WTC11 (cell line): Measurements from ENCODE around the gene SMAD6. TPM values are rescaled to one million over a fixed set of nuclear protein-coding genes. Genes with fewer than 3 reads are reported as not detected.
A peak's percentile ranks its signal among the peaks of the same experiment; 100 is the strongest.

Experiments
- ATAC-seq: fragments of 200-7000 bp; cut with Tn5 transposase; 2 replicates; pipeline ENCODE4 v1.10.0; 2021; ENCODE audit warnings: mild to moderate bottlenecking, moderate library complexity
- CTCF ChIA-PET: fragments of 300-600 bp; sonication (Branson Sonifier 250); formaldehyde crosslinking; loops from one replicate; lab custom pipeline; 2021; ENCODE audit warnings: antibody characterized with exemption; lab: Charles Lee
- POLR2A ChIA-PET: fragments of 350-600 bp; sonication (Branson Sonifier 250); formaldehyde crosslinking; loops from one replicate; lab custom pipeline; 2021; ENCODE audit warnings: antibody characterized with exemption; lab: Charles Lee
- DNase-seq: peaks from one replicate; pipeline ENCODE4 v3.0.0; 2021; ENCODE audit warnings: low spot score
- H3K27ac Mint-ChIP-seq: 2 replicates; pipeline ENCODE4 v1.8.0; 2021; ENCODE audit warnings: mixed read lengths
- H3K27me3 Mint-ChIP-seq: 2 replicates; pipeline ENCODE4 v1.8.0; 2021; ENCODE audit warnings: low read depth, mild to moderate bottlenecking, moderate library complexity, mixed read lengths
- H3K36me3 Mint-ChIP-seq: 2 replicates; pipeline ENCODE4 v1.8.0; 2021; ENCODE audit warnings: mixed read lengths
- H3K4me1 Mint-ChIP-seq: 2 replicates; pipeline ENCODE4 v1.8.0; 2022; ENCODE audit warnings: mixed read lengths
- H3K4me3 Mint-ChIP-seq: 2 replicates; pipeline ENCODE4 v1.8.0; 2021; ENCODE audit warnings: mild to moderate bottlenecking, moderate library complexity, mixed read lengths
- H3K9me3 Mint-ChIP-seq: 2 replicates; pipeline ENCODE4 v1.8.0; 2021; ENCODE audit warnings: mixed read lengths
- ELF4 ChIP-seq: sonication (generic); formaldehyde crosslinking; IDR thresholded peaks from 2 replicates; pipeline ENCODE4 v1.8.1; 2022; ENCODE audit warnings: low read depth, mild to moderate bottlenecking, moderate library complexity, missing genetic modification reagents
- EMX1 ChIP-seq: fragments of 250-450 bp; sonication (Bioruptor Pico); IDR thresholded peaks from 2 replicates; pipeline ENCODE4 v1.8.0; 2021; ENCODE audit warnings: mild to moderate bottlenecking
- ETV6 ChIP-seq: sonication (generic); formaldehyde crosslinking; IDR thresholded peaks from 2 replicates; pipeline ENCODE4 v1.8.1; 2022; ENCODE audit warnings: mild to moderate bottlenecking, missing genetic modification reagents
- FOXK1 ChIP-seq: sonication (generic); formaldehyde crosslinking; IDR thresholded peaks from 2 replicates; pipeline ENCODE4 v1.8.0; 2022; ENCODE audit warnings: mild to moderate bottlenecking, moderate library complexity, missing genetic modification reagents
- FOXP1 ChIP-seq: sonication (generic); formaldehyde crosslinking; IDR thresholded peaks from 2 replicates; pipeline ENCODE4 v1.8.0; 2022; ENCODE audit warnings: missing genetic modification reagents, mild to moderate bottlenecking, moderate library complexity, borderline replicate concordance
- GABPB1 ChIP-seq: sonication (generic); formaldehyde crosslinking; IDR thresholded peaks from 2 replicates; pipeline ENCODE4 v1.8.1; 2023; ENCODE audit warnings: mild to moderate bottlenecking, missing genetic modification reagents
- JAZF1 ChIP-seq: fragments of 250-450 bp; sonication (Bioruptor Pico); IDR thresholded peaks from 2 replicates; pipeline ENCODE4 v1.9.0; 2021; ENCODE audit warnings: moderate library complexity, mild to moderate bottlenecking, inconsistent platforms
- MYBL2 ChIP-seq: sonication (generic); formaldehyde crosslinking; IDR thresholded peaks from 2 replicates; pipeline ENCODE4 v1.8.1; 2023; ENCODE audit warnings: mild to moderate bottlenecking, moderate library complexity, missing genetic modification reagents
- NFYB ChIP-seq: sonication (generic); formaldehyde crosslinking; conservative IDR thresholded peaks from 2 replicates; pipeline ENCODE4 v1.8.0; 2022; ENCODE audit warnings: low read depth, missing genetic modification reagents
- NR1H2 ChIP-seq: sonication (generic); formaldehyde crosslinking; IDR thresholded peaks from 2 replicates; pipeline ENCODE4 v1.9.0; 2021; ENCODE audit warnings: mild to moderate bottlenecking, moderate library complexity, missing genetic modification reagents
- NR2C2 ChIP-seq: sonication (generic); formaldehyde crosslinking; IDR thresholded peaks from 2 replicates; pipeline ENCODE4 v1.8.0; 2022; ENCODE audit warnings: mild to moderate bottlenecking, missing genetic modification reagents
- NR3C1 ChIP-seq: sonication (generic); formaldehyde crosslinking; conservative IDR thresholded peaks from 2 replicates; pipeline ENCODE4 v1.8.1; 2023; ENCODE audit warnings: low read depth, mild to moderate bottlenecking, missing genetic modification reagents
- OVOL2 ChIP-seq: fragments of 250-450 bp; sonication (Bioruptor Pico); IDR thresholded peaks from 2 replicates; pipeline ENCODE4 v1.9.0; 2021; ENCODE audit warnings: mild to moderate bottlenecking, borderline replicate concordance
- RORB ChIP-seq: fragments of 250-450 bp; sonication (Bioruptor Pico); IDR thresholded peaks from 2 replicates; pipeline ENCODE4 v1.9.0; 2021; ENCODE audit warnings: mild to moderate bottlenecking
- ZNF396 ChIP-seq: fragments of 250-450 bp; sonication (Bioruptor Pico); IDR thresholded peaks from 2 replicates; pipeline ENCODE4 v1.8.0; 2021; ENCODE audit warnings: mild to moderate bottlenecking, moderate library complexity, borderline replicate concordance
- ZNF416 ChIP-seq: fragments of 250-450 bp; sonication (Bioruptor Pico); IDR thresholded peaks from 2 replicates; pipeline ENCODE4 v1.9.0; 2021; ENCODE audit warnings: mild to moderate bottlenecking, inconsistent platforms
- ZNF423 ChIP-seq: fragments of 250-450 bp; sonication (Bioruptor Pico); IDR thresholded peaks from 2 replicates; pipeline ENCODE4 v2.1.2; 2022; ENCODE audit warnings: mild to moderate bottlenecking, moderate library complexity
- total RNA-seq: library from RNA; stranded (reverse); gene quantifications from 3 replicates; pipeline ENCODE4 v1.2.3, GENCODE V29; 2021
- TF ChIP-seq, protein P1 (sequence below): sonication (generic); formaldehyde crosslinking; IDR thresholded peaks from 2 replicates; pipeline ENCODE4 v1.8.0; 2023; ENCODE audit warnings: mild to moderate bottlenecking, missing genetic modification reagents
- TF ChIP-seq, protein P2 (sequence below): sonication (generic); formaldehyde crosslinking; IDR thresholded peaks from 2 replicates; pipeline ENCODE4 v1.8.1; 2022; ENCODE audit warnings: mild to moderate bottlenecking, missing genetic modification reagents, moderate library complexity, borderline replicate concordance
- TF ChIP-seq, protein P3 (sequence below): sonication (generic); formaldehyde crosslinking; IDR thresholded peaks from 2 replicates; pipeline ENCODE4 v1.8.1; 2023; ENCODE audit warnings: mild to moderate bottlenecking, missing genetic modification reagents, moderate library complexity
- TF ChIP-seq, protein P4 (sequence below): sonication (generic); formaldehyde crosslinking; IDR thresholded peaks from 2 replicates; pipeline ENCODE4 v1.8.1; 2022; ENCODE audit warnings: missing genetic modification reagents, borderline replicate concordance
- TF ChIP-seq, protein P5 (sequence below): sonication (generic); formaldehyde crosslinking; IDR thresholded peaks from 2 replicates; pipeline ENCODE4 v1.8.1; 2023; ENCODE audit warnings: mild to moderate bottlenecking, missing genetic modification reagents, moderate library complexity
- TF ChIP-seq, protein P6 (sequence below): fragments of 250-450 bp; sonication (Bioruptor Pico); IDR thresholded peaks from 2 replicates; pipeline ENCODE4 v2.1.2; 2022; ENCODE audit warnings: mild to moderate bottlenecking, moderate library complexity
- TF ChIP-seq, protein P7 (sequence below): fragments of 250-450 bp; sonication (Bioruptor Pico); IDR thresholded peaks from 2 replicates; pipeline ENCODE4 v1.8.0; 2021; ENCODE audit warnings: mild to moderate bottlenecking
- TF ChIP-seq, protein P8 (sequence below): sonication (generic); formaldehyde crosslinking; IDR thresholded peaks from 2 replicates; pipeline ENCODE4 v1.8.1; 2022; ENCODE audit warnings: low read depth, mild to moderate bottlenecking, moderate library complexity, missing genetic modification reagents, borderline replicate concordance

The SMAD6 gene
- total RNA-seq, 1 experiment from 2014 or later = 13.9 TPM

DNA sequence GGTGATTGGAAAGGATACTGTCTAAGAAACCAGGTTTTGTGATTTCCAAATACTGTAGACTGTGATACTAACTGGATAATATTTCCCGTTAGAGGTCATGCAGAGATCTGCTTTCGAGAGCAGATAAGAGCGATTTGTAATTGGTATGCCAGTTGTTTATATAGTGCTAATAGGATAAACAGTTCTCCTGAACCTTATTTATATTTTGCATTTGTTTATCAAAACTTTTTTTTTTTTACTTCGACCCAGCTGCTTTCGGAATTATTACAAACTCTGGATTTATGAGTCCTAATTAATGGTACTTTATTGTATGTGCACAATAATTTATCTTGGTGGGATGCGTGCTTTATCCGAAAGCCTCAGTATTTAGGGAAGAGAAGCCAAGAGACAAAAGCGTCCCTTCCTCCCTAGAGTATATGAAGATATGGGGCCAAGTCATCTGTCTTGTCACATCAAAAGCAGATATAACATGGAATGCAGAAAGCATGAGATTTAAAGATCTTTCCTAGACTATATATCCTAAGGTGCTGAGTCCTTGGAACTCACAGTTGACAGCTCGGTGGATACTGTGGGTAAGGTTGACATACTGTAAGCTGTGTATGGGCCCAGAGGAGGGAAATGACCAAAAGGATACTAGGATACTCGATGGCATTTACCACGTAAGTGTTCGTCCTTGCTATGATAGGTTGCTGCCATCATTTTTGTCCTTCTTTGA is 62.2 kb downstream of the SMAD6 start (continued):
- TF ChIP-seq, protein P1, sequence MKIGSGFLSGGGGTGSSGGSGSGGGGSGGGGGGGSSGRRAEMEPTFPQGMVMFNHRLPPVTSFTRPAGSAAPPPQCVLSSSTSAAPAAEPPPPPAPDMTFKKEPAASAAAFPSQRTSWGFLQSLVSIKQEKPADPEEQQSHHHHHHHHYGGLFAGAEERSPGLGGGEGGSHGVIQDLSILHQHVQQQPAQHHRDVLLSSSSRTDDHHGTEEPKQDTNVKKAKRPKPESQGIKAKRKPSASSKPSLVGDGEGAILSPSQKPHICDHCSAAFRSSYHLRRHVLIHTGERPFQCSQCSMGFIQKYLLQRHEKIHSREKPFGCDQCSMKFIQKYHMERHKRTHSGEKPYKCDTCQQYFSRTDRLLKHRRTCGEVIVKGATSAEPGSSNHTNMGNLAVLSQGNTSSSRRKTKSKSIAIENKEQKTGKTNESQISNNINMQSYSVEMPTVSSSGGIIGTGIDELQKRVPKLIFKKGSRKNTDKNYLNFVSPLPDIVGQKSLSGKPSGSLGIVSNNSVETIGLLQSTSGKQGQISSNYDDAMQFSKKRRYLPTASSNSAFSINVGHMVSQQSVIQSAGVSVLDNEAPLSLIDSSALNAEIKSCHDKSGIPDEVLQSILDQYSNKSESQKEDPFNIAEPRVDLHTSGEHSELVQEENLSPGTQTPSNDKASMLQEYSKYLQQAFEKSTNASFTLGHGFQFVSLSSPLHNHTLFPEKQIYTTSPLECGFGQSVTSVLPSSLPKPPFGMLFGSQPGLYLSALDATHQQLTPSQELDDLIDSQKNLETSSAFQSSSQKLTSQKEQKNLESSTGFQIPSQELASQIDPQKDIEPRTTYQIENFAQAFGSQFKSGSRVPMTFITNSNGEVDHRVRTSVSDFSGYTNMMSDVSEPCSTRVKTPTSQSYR = no peak
- TF ChIP-seq, protein P2, sequence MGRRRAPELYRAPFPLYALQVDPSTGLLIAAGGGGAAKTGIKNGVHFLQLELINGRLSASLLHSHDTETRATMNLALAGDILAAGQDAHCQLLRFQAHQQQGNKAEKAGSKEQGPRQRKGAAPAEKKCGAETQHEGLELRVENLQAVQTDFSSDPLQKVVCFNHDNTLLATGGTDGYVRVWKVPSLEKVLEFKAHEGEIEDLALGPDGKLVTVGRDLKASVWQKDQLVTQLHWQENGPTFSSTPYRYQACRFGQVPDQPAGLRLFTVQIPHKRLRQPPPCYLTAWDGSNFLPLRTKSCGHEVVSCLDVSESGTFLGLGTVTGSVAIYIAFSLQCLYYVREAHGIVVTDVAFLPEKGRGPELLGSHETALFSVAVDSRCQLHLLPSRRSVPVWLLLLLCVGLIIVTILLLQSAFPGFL (CRISPR knock-in tag) = no peak
- TF ChIP-seq GABPB1 (CRISPR knock-in tag) (no peak), FOXP1 (CRISPR knock-in tag) (no peak), FOXK1 (CRISPR knock-in tag) (no peak), EMX1 (CRISPR knock-in tag) (no peak), JAZF1 (no peak), ZNF396 (CRISPR knock-in tag) (no peak), OVOL2 (CRISPR knock-in tag) (no peak), ZNF423 (no peak), RORB (no peak), ZNF416 (CRISPR knock-in tag) (no peak), ELF4 (no peak)
- TF ChIP-seq, protein P3, sequence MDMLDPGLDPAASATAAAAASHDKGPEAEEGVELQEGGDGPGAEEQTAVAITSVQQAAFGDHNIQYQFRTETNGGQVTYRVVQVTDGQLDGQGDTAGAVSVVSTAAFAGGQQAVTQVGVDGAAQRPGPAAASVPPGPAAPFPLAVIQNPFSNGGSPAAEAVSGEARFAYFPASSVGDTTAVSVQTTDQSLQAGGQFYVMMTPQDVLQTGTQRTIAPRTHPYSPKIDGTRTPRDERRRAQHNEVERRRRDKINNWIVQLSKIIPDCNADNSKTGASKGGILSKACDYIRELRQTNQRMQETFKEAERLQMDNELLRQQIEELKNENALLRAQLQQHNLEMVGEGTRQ (CRISPR knock-in tag) = no peak

DNA sequence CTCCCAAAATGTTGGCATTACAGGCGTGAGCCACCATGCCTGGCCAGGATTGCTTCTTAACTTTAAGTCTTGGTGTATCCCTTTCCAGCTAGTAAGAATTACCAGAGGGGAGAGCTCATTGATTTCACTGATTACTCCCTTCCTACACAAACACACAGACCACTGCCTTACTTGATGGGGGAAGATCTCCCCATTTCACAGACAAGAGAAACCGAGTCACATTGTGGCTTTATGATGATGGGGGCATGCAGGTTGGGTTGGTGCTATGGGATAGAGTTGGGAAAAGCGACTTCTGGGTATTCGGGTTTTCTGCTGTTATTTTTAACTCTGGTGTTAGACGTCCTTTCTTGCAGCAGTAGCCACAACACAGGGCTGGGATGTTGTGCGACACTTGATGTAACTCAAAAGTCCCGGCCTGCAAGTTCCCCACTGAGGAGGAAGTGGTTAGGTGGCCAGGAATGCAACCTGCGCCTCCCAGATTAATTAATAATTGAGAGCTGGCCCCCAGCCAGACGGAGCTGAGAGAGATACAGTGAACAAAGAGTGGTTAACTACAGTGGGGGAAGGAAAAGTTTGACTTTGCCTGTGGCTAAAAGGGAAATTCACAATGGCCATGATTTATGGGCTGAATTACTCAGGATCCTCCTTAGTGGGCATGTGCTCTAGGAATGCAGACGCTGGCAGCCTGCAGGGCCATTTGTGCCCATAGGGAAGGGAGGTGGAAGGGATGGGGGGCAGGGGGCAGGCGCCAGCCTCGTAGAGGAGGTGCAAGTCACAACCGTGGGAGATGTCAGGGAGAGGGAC is 63.6 kb downstream of the SMAD6 start:
- Mint-ChIP-seq H3K27me3 (no peaks in the 10 kb centered on the region), H3K36me3 (no peaks in the 10 kb centered on the region), H3K4me1 (peaks cover 37% of the 10 kb centered on the region), H3K27ac (peak overlapping the region; percentile 65), H3K9me3 (no peaks in the 10 kb centered on the region), H3K4me3 (no peak overlapping the region)
- ChIA-PET CTCF (interaction anchor here (1.2 kb wide), 1 partner anchor 147 kb away, joined by 3 read pairs; no protein-coding TSS in a partner anchor), POLR2A (no interaction called here)
- ATAC-seq (no peak), DNase-seq (no peak)
- no peak for TF ChIP-seq NR2C2 (CRISPR knock-in tag)
- no peak for TF ChIP-seq NFYB
- TF ChIP-seq, protein P4, sequence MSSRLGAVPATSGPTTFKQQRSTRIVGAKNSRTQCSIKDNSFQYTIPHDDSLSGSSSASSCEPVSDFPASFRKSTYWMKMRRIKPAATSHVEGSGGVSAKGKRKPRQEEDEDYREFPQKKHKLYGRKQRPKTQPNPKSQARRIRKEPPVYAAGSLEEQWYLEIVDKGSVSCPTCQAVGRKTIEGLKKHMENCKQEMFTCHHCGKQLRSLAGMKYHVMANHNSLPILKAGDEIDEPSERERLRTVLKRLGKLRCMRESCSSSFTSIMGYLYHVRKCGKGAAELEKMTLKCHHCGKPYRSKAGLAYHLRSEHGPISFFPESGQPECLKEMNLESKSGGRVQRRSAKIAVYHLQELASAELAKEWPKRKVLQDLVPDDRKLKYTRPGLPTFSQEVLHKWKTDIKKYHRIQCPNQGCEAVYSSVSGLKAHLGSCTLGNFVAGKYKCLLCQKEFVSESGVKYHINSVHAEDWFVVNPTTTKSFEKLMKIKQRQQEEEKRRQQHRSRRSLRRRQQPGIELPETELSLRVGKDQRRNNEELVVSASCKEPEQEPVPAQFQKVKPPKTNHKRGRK (CRISPR knock-in tag) = no peak
- TF ChIP-seq NR1H2 = no peak
- TF ChIP-seq GABPB1 (CRISPR knock-in tag) = no peak
- TF ChIP-seq MYBL2 (CRISPR knock-in tag) = no peak
- TF ChIP-seq ETV6 = no peak
- TF ChIP-seq NR3C1 (CRISPR knock-in tag) = no peak
- TF ChIP-seq, protein P5, sequence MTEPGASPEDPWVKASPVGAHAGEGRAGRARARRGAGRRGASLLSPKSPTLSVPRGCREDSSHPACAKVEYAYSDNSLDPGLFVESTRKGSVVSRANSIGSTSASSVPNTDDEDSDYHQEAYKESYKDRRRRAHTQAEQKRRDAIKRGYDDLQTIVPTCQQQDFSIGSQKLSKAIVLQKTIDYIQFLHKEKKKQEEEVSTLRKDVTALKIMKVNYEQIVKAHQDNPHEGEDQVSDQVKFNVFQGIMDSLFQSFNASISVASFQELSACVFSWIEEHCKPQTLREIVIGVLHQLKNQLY = no peak
- no peak for TF ChIP-seq FOXK1 (CRISPR knock-in tag)
- TF ChIP-seq, protein P6, sequence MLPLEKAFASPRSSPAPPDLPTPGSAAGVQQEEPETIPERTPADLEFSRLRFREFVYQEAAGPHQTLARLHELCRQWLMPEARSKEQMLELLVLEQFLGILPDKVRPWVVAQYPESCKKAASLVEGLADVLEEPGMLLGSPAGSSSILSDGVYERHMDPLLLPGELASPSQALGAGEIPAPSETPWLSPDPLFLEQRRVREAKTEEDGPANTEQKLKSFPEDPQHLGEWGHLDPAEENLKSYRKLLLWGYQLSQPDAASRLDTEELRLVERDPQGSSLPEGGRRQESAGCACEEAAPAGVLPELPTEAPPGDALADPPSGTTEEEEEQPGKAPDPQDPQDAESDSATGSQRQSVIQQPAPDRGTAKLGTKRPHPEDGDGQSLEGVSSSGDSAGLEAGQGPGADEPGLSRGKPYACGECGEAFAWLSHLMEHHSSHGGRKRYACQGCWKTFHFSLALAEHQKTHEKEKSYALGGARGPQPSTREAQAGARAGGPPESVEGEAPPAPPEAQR = no peak
- TF ChIP-seq, protein P7, sequence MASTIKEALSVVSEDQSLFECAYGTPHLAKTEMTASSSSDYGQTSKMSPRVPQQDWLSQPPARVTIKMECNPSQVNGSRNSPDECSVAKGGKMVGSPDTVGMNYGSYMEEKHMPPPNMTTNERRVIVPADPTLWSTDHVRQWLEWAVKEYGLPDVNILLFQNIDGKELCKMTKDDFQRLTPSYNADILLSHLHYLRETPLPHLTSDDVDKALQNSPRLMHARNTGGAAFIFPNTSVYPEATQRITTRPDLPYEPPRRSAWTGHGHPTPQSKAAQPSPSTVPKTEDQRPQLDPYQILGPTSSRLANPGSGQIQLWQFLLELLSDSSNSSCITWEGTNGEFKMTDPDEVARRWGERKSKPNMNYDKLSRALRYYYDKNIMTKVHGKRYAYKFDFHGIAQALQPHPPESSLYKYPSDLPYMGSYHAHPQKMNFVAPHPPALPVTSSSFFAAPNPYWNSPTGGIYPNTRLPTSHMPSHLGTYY = no peak
- TF ChIP-seq, protein P8, sequence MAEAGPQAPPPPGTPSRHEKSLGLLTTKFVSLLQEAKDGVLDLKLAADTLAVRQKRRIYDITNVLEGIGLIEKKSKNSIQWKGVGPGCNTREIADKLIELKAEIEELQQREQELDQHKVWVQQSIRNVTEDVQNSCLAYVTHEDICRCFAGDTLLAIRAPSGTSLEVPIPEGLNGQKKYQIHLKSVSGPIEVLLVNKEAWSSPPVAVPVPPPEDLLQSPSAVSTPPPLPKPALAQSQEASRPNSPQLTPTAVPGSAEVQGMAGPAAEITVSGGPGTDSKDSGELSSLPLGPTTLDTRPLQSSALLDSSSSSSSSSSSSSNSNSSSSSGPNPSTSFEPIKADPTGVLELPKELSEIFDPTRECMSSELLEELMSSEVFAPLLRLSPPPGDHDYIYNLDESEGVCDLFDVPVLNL = no peak
